Measurements from ENCODE around the gene MAPK10. TPM values are rescaled to one million over a fixed set of nuclear protein-coding genes. Genes with fewer than 3 reads are reported as not detected.

The MAPK10 gene
- total and polyA plus RNA-seq, 4 donors, result 0.82 to 3.6 (median 2.3) TPM

DNA sequence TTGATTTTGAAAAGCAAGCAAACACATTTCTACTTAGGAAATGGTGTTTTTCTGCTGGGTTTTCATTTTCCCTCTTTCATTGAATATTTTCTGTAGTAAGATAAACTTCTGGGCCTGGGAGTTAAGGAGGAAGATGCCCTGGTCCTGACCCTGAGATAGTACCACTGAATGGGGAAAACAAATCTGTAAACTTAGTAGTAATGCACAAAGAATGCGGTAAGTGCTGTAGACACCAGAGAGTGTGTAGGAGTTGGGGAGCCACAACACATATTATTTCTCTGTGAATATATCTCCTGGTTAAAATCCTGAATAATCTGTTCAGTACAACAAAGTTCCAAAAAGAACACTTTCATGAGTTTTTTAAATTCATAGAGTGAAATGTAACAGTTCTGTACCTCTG, 178.3 kb downstream of the MAPK10 start:
- H3K4me3 ChIP-seq (ENCODE audit: low read depth in 1 of 3, low read length in 3 of 3), result no peak overlapping the region
- H3K4me1 ChIP-seq (ENCODE audit: control insufficient read depth in 4 of 4, insufficient read depth in 4 of 4, low read length in 3 of 4), result no peaks in the 10 kb centered on the region
- TF ChIP-seq YY1 (IDR thresholded peaks at IDR 0.05) (no peak), RAD21 (IDR thresholded peaks at IDR 0.05) (no peak), TAF1 (conservative IDR thresholded peaks at IDR 0.05) (no peak), EGR1 (IDR thresholded peaks at IDR 0.05; ENCODE audit: low read depth in 2 of 2) (no peak), SP1 (IDR thresholded peaks at IDR 0.05) (no peak), GABPA (IDR thresholded peaks at IDR 0.05 in 1 of 2, conservative IDR thresholded peaks at IDR 0.05 in 1 of 2) (no peak), FOXA1 (IDR thresholded peaks at IDR 0.05) (no peak), FOXA2 (IDR thresholded peaks at IDR 0.05) (no peak), JUND (IDR thresholded peaks at IDR 0.05) (no peak), NR2F2 (IDR thresholded peaks at IDR 0.05) (no peak), HNF4A (conservative IDR thresholded peaks at IDR 0.05) (no peak), HNF4G (IDR thresholded peaks at IDR 0.05) (no peak), RXRA (IDR thresholded peaks at IDR 0.05) (no peak)
- TF ChIP-seq, protein P1, sequence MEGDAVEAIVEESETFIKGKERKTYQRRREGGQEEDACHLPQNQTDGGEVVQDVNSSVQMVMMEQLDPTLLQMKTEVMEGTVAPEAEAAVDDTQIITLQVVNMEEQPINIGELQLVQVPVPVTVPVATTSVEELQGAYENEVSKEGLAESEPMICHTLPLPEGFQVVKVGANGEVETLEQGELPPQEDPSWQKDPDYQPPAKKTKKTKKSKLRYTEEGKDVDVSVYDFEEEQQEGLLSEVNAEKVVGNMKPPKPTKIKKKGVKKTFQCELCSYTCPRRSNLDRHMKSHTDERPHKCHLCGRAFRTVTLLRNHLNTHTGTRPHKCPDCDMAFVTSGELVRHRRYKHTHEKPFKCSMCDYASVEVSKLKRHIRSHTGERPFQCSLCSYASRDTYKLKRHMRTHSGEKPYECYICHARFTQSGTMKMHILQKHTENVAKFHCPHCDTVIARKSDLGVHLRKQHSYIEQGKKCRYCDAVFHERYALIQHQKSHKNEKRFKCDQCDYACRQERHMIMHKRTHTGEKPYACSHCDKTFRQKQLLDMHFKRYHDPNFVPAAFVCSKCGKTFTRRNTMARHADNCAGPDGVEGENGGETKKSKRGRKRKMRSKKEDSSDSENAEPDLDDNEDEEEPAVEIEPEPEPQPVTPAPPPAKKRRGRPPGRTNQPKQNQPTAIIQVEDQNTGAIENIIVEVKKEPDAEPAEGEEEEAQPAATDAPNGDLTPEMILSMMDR (IDR thresholded peaks at IDR 0.05; ENCODE audit: low read depth, low read length, missing input control), result no peak
- TF ChIP-seq, protein P2, sequence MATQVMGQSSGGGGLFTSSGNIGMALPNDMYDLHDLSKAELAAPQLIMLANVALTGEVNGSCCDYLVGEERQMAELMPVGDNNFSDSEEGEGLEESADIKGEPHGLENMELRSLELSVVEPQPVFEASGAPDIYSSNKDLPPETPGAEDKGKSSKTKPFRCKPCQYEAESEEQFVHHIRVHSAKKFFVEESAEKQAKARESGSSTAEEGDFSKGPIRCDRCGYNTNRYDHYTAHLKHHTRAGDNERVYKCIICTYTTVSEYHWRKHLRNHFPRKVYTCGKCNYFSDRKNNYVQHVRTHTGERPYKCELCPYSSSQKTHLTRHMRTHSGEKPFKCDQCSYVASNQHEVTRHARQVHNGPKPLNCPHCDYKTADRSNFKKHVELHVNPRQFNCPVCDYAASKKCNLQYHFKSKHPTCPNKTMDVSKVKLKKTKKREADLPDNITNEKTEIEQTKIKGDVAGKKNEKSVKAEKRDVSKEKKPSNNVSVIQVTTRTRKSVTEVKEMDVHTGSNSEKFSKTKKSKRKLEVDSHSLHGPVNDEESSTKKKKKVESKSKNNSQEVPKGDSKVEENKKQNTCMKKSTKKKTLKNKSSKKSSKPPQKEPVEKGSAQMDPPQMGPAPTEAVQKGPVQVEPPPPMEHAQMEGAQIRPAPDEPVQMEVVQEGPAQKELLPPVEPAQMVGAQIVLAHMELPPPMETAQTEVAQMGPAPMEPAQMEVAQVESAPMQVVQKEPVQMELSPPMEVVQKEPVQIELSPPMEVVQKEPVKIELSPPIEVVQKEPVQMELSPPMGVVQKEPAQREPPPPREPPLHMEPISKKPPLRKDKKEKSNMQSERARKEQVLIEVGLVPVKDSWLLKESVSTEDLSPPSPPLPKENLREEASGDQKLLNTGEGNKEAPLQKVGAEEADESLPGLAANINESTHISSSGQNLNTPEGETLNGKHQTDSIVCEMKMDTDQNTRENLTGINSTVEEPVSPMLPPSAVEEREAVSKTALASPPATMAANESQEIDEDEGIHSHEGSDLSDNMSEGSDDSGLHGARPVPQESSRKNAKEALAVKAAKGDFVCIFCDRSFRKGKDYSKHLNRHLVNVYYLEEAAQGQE (IDR thresholded peaks at IDR 0.05), result no peak
- TF ChIP-seq, protein P3, sequence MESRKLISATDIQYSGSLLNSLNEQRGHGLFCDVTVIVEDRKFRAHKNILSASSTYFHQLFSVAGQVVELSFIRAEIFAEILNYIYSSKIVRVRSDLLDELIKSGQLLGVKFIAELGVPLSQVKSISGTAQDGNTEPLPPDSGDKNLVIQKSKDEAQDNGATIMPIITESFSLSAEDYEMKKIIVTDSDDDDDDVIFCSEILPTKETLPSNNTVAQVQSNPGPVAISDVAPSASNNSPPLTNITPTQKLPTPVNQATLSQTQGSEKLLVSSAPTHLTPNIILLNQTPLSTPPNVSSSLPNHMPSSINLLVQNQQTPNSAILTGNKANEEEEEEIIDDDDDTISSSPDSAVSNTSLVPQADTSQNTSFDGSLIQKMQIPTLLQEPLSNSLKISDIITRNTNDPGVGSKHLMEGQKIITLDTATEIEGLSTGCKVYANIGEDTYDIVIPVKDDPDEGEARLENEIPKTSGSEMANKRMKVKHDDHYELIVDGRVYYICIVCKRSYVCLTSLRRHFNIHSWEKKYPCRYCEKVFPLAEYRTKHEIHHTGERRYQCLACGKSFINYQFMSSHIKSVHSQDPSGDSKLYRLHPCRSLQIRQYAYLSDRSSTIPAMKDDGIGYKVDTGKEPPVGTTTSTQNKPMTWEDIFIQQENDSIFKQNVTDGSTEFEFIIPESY (IDR thresholded peaks at IDR 0.05), result no peak
- TF ChIP-seq, protein P4, sequence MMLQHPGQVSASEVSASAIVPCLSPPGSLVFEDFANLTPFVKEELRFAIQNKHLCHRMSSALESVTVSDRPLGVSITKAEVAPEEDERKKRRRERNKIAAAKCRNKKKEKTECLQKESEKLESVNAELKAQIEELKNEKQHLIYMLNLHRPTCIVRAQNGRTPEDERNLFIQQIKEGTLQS (IDR thresholded peaks at IDR 0.05), result no peak
- TF ChIP-seq, protein P5, sequence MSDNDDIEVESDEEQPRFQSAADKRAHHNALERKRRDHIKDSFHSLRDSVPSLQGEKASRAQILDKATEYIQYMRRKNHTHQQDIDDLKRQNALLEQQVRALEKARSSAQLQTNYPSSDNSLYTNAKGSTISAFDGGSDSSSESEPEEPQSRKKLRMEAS (IDR thresholded peaks at IDR 0.05), result no peak
- WGBS, result 55% methylated on average over 1 of the region's 1 CpG
- no peaks in the 10 kb centered on the region for H3K36me3 ChIP-seq (ENCODE audit: control insufficient read depth in 4 of 4, insufficient read depth in 3 of 4, low read depth in 1 of 4, low read length in 3 of 4)
- peaks cover 0 to 2% (median 0%) of the 10 kb centered on the region in 4 donors for H3K9me3 ChIP-seq (ENCODE audit: control insufficient read depth in 4 of 4, low read length in 3 of 4)
- no peaks in the 10 kb centered on the region for H3K27me3 ChIP-seq (ENCODE audit: control insufficient read depth in 4 of 4, insufficient read depth in 4 of 4, low read length in 3 of 4)
- no peak overlapping the region for H3K9ac ChIP-seq (ENCODE audit: low read depth in 1 of 2, low read length in 2 of 2)
- no peak for DNase-seq (ENCODE audit: low spot score)
- no peak overlapping the region for H3K27ac ChIP-seq (ENCODE audit: low read depth in 1 of 2, low read length in 2 of 2)

Data from liver (tissue), 9 donors.